ENCODE measurements around the gene ZNF319. TPM values are rescaled to one million over a fixed set of nuclear protein-coding genes. Genes with fewer than 3 reads are reported as not detected.
A peak's percentile ranks its signal among the peaks of the same experiment; 100 is the strongest.

The ZNF319 gene
- total RNA-seq, 1 donor from 2014 or later = 11.5 TPM

DNA sequence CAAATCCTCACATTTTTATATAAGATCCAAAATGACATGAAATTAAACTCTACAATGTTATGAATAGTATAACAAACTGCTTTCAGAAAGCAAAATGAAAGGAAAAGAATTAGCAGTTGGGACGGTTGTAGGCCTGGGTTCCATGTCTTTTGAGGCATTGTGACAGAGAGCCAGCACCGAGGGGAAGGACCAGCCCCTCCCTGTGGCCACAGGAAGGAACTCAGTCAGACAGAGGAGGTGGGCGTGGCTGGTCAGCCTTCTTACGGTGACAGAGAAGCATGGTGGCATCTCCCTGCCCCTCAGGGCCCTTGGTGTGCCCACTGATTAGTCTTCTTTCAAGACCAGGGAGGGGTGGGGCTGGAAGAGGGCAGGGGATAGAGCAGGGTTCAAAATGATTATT lies 5.7 kb downstream of the ZNF319 start:
- Histone ChIP-seq H2AFZ (ENCODE audit: low read depth, low read length) (no peak overlapping the region), H3K79me2 (ENCODE audit: insufficient read depth, low read length) (peaks cover 17% of the 10 kb centered on the region), H3K4me2 (ENCODE audit: low read length) (no peak overlapping the region), H3K36me3 (ENCODE audit: insufficient read depth, low read length) (peaks cover 2% of the 10 kb centered on the region), H3K9me3 (ENCODE audit: insufficient read depth, low read depth, low read length) (no peaks in the 10 kb centered on the region), H3K4me3 (ENCODE audit: insufficient read depth, low read depth, low read length) (no peak overlapping the region), H3K9ac (ENCODE audit: low read length) (no peak overlapping the region), H3K27ac (ENCODE audit: low read depth, low read length) (no peak overlapping the region), H3K4me1 (ENCODE audit: insufficient read depth, low read length) (peaks cover 15% of the 10 kb centered on the region), H3K27me3 (ENCODE audit: insufficient read depth, low read length) (no peaks in the 10 kb centered on the region), H4K20me1 (ENCODE audit: insufficient read depth, low read length) (peaks cover 30% of the 10 kb centered on the region)
- no peaks in the 10 kb centered on the region for H3K9me3 Mint-ChIP-seq (ENCODE audit: unreplicated experiment)
- H3K4me3 Mint-ChIP-seq (ENCODE audit: unreplicated experiment) = no peak overlapping the region
- TF ChIP-seq CTCF (IDR thresholded peaks at IDR 0.05; ENCODE audit: insufficient read depth, low read depth, low read length) (peak; percentile 26), EZH2 (IDR thresholded peaks at IDR 0.05; ENCODE audit: insufficient read depth, low read length) (no peak)
- DNase-seq (ENCODE audit: low read depth) (no peak), FAIRE-seq (no peak)
- no peak overlapping the region for H3K27ac Mint-ChIP-seq (ENCODE audit: unreplicated experiment)
- H3K27me3 Mint-ChIP-seq (ENCODE audit: low read depth, unreplicated experiment) = peaks cover 5% of the 10 kb centered on the region
- H3K36me3 Mint-ChIP-seq (ENCODE audit: low read depth, unreplicated experiment) = peaks cover 16% of the 10 kb centered on the region
- peaks cover 18% of the 10 kb centered on the region for H3K4me1 Mint-ChIP-seq (ENCODE audit: low read depth, unreplicated experiment)

DNA sequence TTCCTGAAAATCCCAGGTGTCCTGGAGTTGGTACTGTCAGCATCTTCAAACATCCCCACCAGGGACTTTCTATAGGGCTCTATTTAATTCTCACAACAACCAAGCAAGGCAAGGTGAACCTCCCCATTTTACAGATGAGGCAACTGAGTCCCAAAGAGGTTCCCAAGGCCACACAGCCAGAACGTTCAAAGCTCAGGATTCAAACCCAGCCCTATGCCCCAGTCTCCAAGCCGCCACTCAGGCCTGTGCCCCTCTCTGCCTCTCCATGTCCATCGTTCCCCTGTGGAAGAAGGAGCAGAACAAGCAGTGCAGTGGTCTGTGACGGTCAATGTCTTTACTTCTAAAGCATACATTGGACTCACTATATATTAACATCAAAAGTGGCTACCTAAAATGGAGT lies 6.1 kb downstream of the ZNF319 start:
- TF ChIP-seq EZH2 (IDR thresholded peaks at IDR 0.05; ENCODE audit: insufficient read depth, low read length) = no peak
- TF ChIP-seq CTCF (IDR thresholded peaks at IDR 0.05; ENCODE audit: insufficient read depth, low read depth, low read length) = no peak
- H3K4me3 Mint-ChIP-seq (ENCODE audit: unreplicated experiment) = no peak overlapping the region
- peaks cover 17% of the 10 kb centered on the region for H3K4me1 Mint-ChIP-seq (ENCODE audit: low read depth, unreplicated experiment)

GRCh38 chr16:57993897-57994296 lies 6.6 kb downstream of the ZNF319 start:
- H4K20me1 ChIP-seq (ENCODE audit: insufficient read depth, low read length) = peaks cover 21% of the 10 kb centered on the region
- H3K4me2 ChIP-seq (ENCODE audit: low read length) = no peak overlapping the region
- H3K36me3 ChIP-seq (ENCODE audit: insufficient read depth, low read length) = peaks cover 2% of the 10 kb centered on the region
- TF ChIP-seq EZH2 (IDR thresholded peaks at IDR 0.05; ENCODE audit: insufficient read depth, low read length) = no peak
- no peak for TF ChIP-seq CTCF (IDR thresholded peaks at IDR 0.05; ENCODE audit: insufficient read depth, low read depth, low read length)
- FAIRE-seq = no peak
- H3K9me3 ChIP-seq (ENCODE audit: insufficient read depth, low read depth, low read length) = no peaks in the 10 kb centered on the region
- DNase-seq (ENCODE audit: low read depth) = no peak
- no peak overlapping the region for H3K4me3 ChIP-seq (ENCODE audit: insufficient read depth, low read depth, low read length)
- H3K79me2 ChIP-seq (ENCODE audit: insufficient read depth, low read length) = peaks cover 10% of the 10 kb centered on the region
- H3K27ac ChIP-seq (ENCODE audit: low read depth, low read length) = no peak overlapping the region
- H2AFZ ChIP-seq (ENCODE audit: low read depth, low read length) = no peak overlapping the region
- H3K4me1 ChIP-seq (ENCODE audit: insufficient read depth, low read length) = peaks cover 7% of the 10 kb centered on the region
- H3K4me3 Mint-ChIP-seq (ENCODE audit: unreplicated experiment) = no peak overlapping the region
- peaks cover 16% of the 10 kb centered on the region for H3K36me3 Mint-ChIP-seq (ENCODE audit: low read depth, unreplicated experiment)
- no peaks in the 10 kb centered on the region for H3K27me3 ChIP-seq (ENCODE audit: insufficient read depth, low read length)
- H3K27me3 Mint-ChIP-seq (ENCODE audit: low read depth, unreplicated experiment) = peaks cover 5% of the 10 kb centered on the region
- H3K9ac ChIP-seq (ENCODE audit: low read length) = no peak overlapping the region
- H3K27ac Mint-ChIP-seq (ENCODE audit: unreplicated experiment) = no peak overlapping the region
- peaks cover 13% of the 10 kb centered on the region for H3K4me1 Mint-ChIP-seq (ENCODE audit: low read depth, unreplicated experiment)
- no peaks in the 10 kb centered on the region for H3K9me3 Mint-ChIP-seq (ENCODE audit: unreplicated experiment)

More for the DNA sequence above, 6.1 kb downstream of the ZNF319 start:
- Histone ChIP-seq H3K36me3 (ENCODE audit: insufficient read depth, low read length) (peaks cover 2% of the 10 kb centered on the region), H3K4me3 (ENCODE audit: insufficient read depth, low read depth, low read length) (no peak overlapping the region), H3K9me3 (ENCODE audit: insufficient read depth, low read depth, low read length) (no peaks in the 10 kb centered on the region), H3K4me1 (ENCODE audit: insufficient read depth, low read length) (peaks cover 11% of the 10 kb centered on the region), H3K79me2 (ENCODE audit: insufficient read depth, low read length) (peaks cover 13% of the 10 kb centered on the region), H3K27me3 (ENCODE audit: insufficient read depth, low read length) (no peaks in the 10 kb centered on the region), H2AFZ (ENCODE audit: low read depth, low read length) (no peak overlapping the region), H3K9ac (ENCODE audit: low read length) (no peak overlapping the region), H4K20me1 (ENCODE audit: insufficient read depth, low read length) (peaks cover 25% of the 10 kb centered on the region), H3K27ac (ENCODE audit: low read depth, low read length) (no peak overlapping the region), H3K4me2 (ENCODE audit: low read length) (no peak overlapping the region)
- H3K9me3 Mint-ChIP-seq (ENCODE audit: unreplicated experiment) = no peaks in the 10 kb centered on the region
- FAIRE-seq (no peak), DNase-seq (ENCODE audit: low read depth) (no peak)
- no peak overlapping the region for H3K27ac Mint-ChIP-seq (ENCODE audit: unreplicated experiment)
- peaks cover 5% of the 10 kb centered on the region for H3K27me3 Mint-ChIP-seq (ENCODE audit: low read depth, unreplicated experiment)
- H3K36me3 Mint-ChIP-seq (ENCODE audit: low read depth, unreplicated experiment) = peaks cover 16% of the 10 kb centered on the region

All from astrocyte (in vitro differentiated cells and primary cell).